HEK293 (cell line): ENCODE results near the gene REEP6.
A peak's percentile ranks its signal among the peaks of the same experiment; 100 is the strongest.

ENCODE experiments used
- GLIS1 ChIP-seq: fragments of 450-650 bp; formaldehyde crosslinking; IDR thresholded peaks from 2 replicates; pipeline ENCODE4 v1.5.1; 2016; ENCODE audit warnings: missing biosample characterization, missing genetic modification characterization
- HOXC10 ChIP-seq: sonication (generic); formaldehyde crosslinking; IDR thresholded peaks from 2 replicates; pipeline ENCODE4 v1.8.1; 2023; ENCODE audit warnings: mild to moderate bottlenecking, missing genetic modification reagents
- HOXD13 ChIP-seq: sonication (generic); formaldehyde crosslinking; IDR thresholded peaks from 2 replicates; pipeline ENCODE4 v1.8.0; 2022; ENCODE audit warnings: missing genetic modification reagents, borderline replicate concordance
- REPIN1 ChIP-seq: fragments of 450-650 bp; formaldehyde crosslinking; IDR thresholded peaks from 2 replicates; pipeline ENCODE4 v1.5.1; 2017; ENCODE audit warnings: missing biosample characterization, missing genetic modification characterization, low read depth
- SP7 ChIP-seq: fragments of 450-650 bp; formaldehyde crosslinking; IDR thresholded peaks from 2 replicates; pipeline ENCODE4 v1.5.1; 2016; ENCODE audit warnings: missing biosample characterization, missing genetic modification characterization
- ZFP3 ChIP-seq: fragments of 450-650 bp; formaldehyde crosslinking; IDR thresholded peaks from 2 replicates; pipeline ENCODE4 v1.5.1; 2016; ENCODE audit warnings: low read depth, missing biosample characterization, missing genetic modification characterization
- ZNF114 ChIP-seq: fragments of 450-650 bp; formaldehyde crosslinking; IDR thresholded peaks from 2 replicates; pipeline ENCODE4 v1.5.0; 2017; ENCODE audit warnings: missing biosample characterization, missing genetic modification characterization
- ZNF140 ChIP-seq: fragments of 450-650 bp; formaldehyde crosslinking; IDR thresholded peaks from 2 replicates; pipeline ENCODE4 v1.5.1; 2016; ENCODE audit warnings: missing biosample characterization, missing genetic modification characterization
- ZNF146 ChIP-seq: fragments of 450-650 bp; formaldehyde crosslinking; IDR thresholded peaks from 2 replicates; pipeline ENCODE4 v1.5.1; 2016; ENCODE audit warnings: missing biosample characterization, missing genetic modification characterization
- ZNF155 ChIP-seq: fragments of 450-650 bp; formaldehyde crosslinking; IDR thresholded peaks from 2 replicates; pipeline ENCODE4 v1.5.1; 2016; ENCODE audit warnings: missing biosample characterization, missing genetic modification characterization
- ZNF202 ChIP-seq: fragments of 450-650 bp; formaldehyde crosslinking; IDR thresholded peaks from 2 replicates; pipeline ENCODE4 v1.5.1; 2016; ENCODE audit warnings: missing biosample characterization, missing genetic modification characterization, borderline replicate concordance
- ZNF248 ChIP-seq: fragments of 450-650 bp; formaldehyde crosslinking; IDR thresholded peaks from 2 replicates; pipeline ENCODE4 v1.5.1; 2017; ENCODE audit warnings: missing biosample characterization, missing genetic modification characterization
- ZNF302 ChIP-seq: fragments of 450-650 bp; formaldehyde crosslinking; IDR thresholded peaks from 2 replicates; pipeline ENCODE4 v1.5.1; 2016; ENCODE audit warnings: missing biosample characterization, missing genetic modification characterization, low read depth
- ZNF404 ChIP-seq: fragments of 450-650 bp; formaldehyde crosslinking; IDR thresholded peaks from 2 replicates; pipeline ENCODE4 v1.5.1; 2017; ENCODE audit warnings: missing biosample characterization, missing genetic modification characterization
- ZNF433 ChIP-seq: fragments of 450-650 bp; formaldehyde crosslinking; IDR thresholded peaks from 2 replicates; pipeline ENCODE4 v1.5.1; 2016; ENCODE audit warnings: missing biosample characterization, missing genetic modification characterization, low read depth
- ZNF548 ChIP-seq: fragments of 450-650 bp; formaldehyde crosslinking; IDR thresholded peaks from 2 replicates; pipeline ENCODE4 v1.5.1; 2016; ENCODE audit warnings: missing biosample characterization, missing genetic modification characterization
- ZNF629 ChIP-seq: fragments of 450-650 bp; formaldehyde crosslinking; IDR thresholded peaks from 2 replicates; pipeline ENCODE4 v1.5.1; 2017; ENCODE audit warnings: missing biosample characterization, missing genetic modification characterization
- ZSCAN30 ChIP-seq: fragments of 450-650 bp; IDR thresholded peaks from 2 replicates; pipeline ENCODE4 v1.5.1; 2018; ENCODE audit warnings: missing biosample characterization, mild to moderate bottlenecking, missing genetic modification characterization, moderate library complexity
- TF ChIP-seq, protein P1 (sequence below): fragments of 450-650 bp; formaldehyde crosslinking; IDR thresholded peaks from 2 replicates; pipeline ENCODE4 v1.5.1; 2016; ENCODE audit warnings: missing biosample characterization, missing genetic modification characterization, low read depth
- TF ChIP-seq, protein P2 (sequence below): fragments of 450-650 bp; formaldehyde crosslinking; IDR thresholded peaks from 2 replicates; pipeline ENCODE4 v1.5.1; 2017; ENCODE audit warnings: missing biosample characterization, missing genetic modification characterization
- TF ChIP-seq, protein P3 (sequence below): fragments of 450-650 bp; formaldehyde crosslinking; IDR thresholded peaks from 2 replicates; pipeline ENCODE4 v1.5.1; 2016; ENCODE audit warnings: missing biosample characterization, missing genetic modification characterization
- TF ChIP-seq, protein P4 (sequence below): fragments of 450-650 bp; formaldehyde crosslinking; IDR thresholded peaks from 2 replicates; pipeline ENCODE4 v1.5.1; 2017; ENCODE audit warnings: missing biosample characterization, missing genetic modification characterization
- TF ChIP-seq, protein P5 (sequence below): fragments of 450-650 bp; formaldehyde crosslinking; IDR thresholded peaks from 2 replicates; pipeline ENCODE4 v1.5.0; 2017; ENCODE audit warnings: missing biosample characterization, missing genetic modification characterization, borderline replicate concordance
- TF ChIP-seq, protein P6 (sequence below): fragments of 450-650 bp; formaldehyde crosslinking; IDR thresholded peaks from 2 replicates; pipeline ENCODE4 v1.5.1; 2017; ENCODE audit warnings: missing biosample characterization, mild to moderate bottlenecking, missing genetic modification characterization, moderate library complexity
- TF ChIP-seq, protein P7 (sequence below): fragments of 450-650 bp; formaldehyde crosslinking; IDR thresholded peaks from 2 replicates; pipeline ENCODE4 v1.5.1; 2016; ENCODE audit warnings: missing biosample characterization, missing genetic modification characterization
- TF ChIP-seq, protein P8 (sequence below): fragments of 450-650 bp; formaldehyde crosslinking; IDR thresholded peaks from 2 replicates; pipeline ENCODE4 v1.5.1; 2016; ENCODE audit warnings: missing biosample characterization, missing genetic modification characterization

Gene REEP6

DNA sequence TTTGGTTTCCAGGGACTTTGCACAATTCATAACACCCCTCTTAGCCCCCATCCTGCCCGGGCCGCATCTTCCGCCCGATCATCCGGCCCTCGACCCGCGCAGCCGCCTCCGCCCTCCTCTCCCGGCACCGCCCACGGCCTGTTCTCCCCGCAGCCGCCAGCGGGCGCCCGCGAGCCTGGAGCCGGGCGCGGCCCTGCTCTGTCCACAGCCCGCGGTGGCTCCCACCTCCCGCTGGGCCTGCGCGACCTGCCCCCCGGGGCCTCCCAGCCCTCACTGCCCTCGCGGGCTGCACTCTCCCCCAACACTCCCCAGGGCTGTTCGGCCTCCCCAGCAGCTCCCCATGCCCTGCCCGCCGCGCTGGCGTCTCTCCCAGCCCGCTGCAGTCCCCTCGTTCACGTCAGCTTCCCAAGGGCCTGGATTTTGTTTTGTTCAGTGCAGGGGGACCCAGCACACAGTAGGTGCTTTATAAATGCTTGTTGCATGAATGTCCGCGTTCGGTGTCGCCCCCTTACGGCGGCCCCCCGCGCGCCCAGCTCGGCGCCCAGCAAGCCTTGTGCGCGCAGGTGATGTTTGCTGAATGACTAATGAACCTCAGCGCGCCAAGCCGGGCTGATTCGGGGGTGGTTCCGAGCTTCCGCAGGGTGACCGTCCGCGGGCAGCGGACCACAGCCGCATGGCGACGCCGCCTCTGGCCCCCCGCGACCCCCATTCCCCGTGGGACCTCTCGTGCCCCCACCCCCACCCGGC, 45.6 kb upstream of the REEP6 start (continued):
- no peak for TF ChIP-seq ZNF302 (tag by site-specific recombination)
- TF ChIP-seq ZSCAN30 (tag by site-specific recombination) = peak; percentile 86; the same call in 1 of the 2 replicates
- TF ChIP-seq, protein P1, sequence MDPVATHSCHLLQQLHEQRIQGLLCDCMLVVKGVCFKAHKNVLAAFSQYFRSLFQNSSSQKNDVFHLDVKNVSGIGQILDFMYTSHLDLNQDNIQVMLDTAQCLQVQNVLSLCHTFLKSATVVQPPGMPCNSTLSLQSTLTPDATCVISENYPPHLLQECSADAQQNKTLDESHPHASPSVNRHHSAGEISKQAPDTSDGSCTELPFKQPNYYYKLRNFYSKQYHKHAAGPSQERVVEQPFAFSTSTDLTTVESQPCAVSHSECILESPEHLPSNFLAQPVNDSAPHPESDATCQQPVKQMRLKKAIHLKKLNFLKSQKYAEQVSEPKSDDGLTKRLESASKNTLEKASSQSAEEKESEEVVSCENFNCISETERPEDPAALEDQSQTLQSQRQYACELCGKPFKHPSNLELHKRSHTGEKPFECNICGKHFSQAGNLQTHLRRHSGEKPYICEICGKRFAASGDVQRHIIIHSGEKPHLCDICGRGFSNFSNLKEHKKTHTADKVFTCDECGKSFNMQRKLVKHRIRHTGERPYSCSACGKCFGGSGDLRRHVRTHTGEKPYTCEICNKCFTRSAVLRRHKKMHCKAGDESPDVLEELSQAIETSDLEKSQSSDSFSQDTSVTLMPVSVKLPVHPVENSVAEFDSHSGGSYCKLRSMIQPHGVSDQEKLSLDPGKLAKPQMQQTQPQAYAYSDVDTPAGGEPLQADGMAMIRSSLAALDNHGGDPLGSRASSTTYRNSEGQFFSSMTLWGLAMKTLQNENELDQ (tag by site-specific recombination) = no peak
- TF ChIP-seq REPIN1 (tag by site-specific recombination) = no peak
- TF ChIP-seq, protein P2, sequence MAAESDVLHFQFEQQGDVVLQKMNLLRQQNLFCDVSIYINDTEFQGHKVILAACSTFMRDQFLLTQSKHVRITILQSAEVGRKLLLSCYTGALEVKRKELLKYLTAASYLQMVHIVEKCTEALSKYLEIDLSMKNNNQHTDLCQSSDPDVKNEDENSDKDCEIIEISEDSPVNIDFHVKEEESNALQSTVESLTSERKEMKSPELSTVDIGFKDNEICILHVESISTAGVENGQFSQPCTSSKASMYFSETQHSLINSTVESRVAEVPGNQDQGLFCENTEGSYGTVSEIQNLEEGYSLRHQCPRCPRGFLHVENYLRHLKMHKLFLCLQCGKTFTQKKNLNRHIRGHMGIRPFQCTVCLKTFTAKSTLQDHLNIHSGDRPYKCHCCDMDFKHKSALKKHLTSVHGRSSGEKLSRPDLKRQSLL = peak; percentile 44; the same call in 1 of the 2 replicates
- TF ChIP-seq ZFP3 (tag by site-specific recombination) = no peak
- TF ChIP-seq ZNF248 (tag by site-specific recombination) = no peak
- TF ChIP-seq ZNF629 (tag by site-specific recombination) = peak; percentile 70
- TF ChIP-seq ZNF433 (tag by site-specific recombination) = no peak
- no peak for TF ChIP-seq HOXC10 (CRISPR knock-in tag)
- TF ChIP-seq GLIS1 (tag by site-specific recombination) = peak; percentile 98
- TF ChIP-seq, protein P3, sequence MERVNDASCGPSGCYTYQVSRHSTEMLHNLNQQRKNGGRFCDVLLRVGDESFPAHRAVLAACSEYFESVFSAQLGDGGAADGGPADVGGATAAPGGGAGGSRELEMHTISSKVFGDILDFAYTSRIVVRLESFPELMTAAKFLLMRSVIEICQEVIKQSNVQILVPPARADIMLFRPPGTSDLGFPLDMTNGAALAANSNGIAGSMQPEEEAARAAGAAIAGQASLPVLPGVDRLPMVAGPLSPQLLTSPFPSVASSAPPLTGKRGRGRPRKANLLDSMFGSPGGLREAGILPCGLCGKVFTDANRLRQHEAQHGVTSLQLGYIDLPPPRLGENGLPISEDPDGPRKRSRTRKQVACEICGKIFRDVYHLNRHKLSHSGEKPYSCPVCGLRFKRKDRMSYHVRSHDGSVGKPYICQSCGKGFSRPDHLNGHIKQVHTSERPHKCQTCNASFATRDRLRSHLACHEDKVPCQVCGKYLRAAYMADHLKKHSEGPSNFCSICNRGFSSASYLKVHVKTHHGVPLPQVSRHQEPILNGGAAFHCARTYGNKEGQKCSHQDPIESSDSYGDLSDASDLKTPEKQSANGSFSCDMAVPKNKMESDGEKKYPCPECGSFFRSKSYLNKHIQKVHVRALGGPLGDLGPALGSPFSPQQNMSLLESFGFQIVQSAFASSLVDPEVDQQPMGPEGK (tag by site-specific recombination) = peak; percentile 97
- no peak for TF ChIP-seq ZNF404 (tag by site-specific recombination)
- TF ChIP-seq SP7 (tag by site-specific recombination) = peak; percentile 74
- TF ChIP-seq ZNF140 = no peak
- TF ChIP-seq, protein P4, sequence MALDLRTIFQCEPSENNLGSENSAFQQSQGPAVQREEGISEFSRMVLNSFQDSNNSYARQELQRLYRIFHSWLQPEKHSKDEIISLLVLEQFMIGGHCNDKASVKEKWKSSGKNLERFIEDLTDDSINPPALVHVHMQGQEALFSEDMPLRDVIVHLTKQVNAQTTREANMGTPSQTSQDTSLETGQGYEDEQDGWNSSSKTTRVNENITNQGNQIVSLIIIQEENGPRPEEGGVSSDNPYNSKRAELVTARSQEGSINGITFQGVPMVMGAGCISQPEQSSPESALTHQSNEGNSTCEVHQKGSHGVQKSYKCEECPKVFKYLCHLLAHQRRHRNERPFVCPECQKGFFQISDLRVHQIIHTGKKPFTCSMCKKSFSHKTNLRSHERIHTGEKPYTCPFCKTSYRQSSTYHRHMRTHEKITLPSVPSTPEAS (tag by site-specific recombination) = no peak
- no peak for TF ChIP-seq ZNF114 (tag by site-specific recombination)
- TF ChIP-seq ZNF146 = no peak
- TF ChIP-seq, protein P5, sequence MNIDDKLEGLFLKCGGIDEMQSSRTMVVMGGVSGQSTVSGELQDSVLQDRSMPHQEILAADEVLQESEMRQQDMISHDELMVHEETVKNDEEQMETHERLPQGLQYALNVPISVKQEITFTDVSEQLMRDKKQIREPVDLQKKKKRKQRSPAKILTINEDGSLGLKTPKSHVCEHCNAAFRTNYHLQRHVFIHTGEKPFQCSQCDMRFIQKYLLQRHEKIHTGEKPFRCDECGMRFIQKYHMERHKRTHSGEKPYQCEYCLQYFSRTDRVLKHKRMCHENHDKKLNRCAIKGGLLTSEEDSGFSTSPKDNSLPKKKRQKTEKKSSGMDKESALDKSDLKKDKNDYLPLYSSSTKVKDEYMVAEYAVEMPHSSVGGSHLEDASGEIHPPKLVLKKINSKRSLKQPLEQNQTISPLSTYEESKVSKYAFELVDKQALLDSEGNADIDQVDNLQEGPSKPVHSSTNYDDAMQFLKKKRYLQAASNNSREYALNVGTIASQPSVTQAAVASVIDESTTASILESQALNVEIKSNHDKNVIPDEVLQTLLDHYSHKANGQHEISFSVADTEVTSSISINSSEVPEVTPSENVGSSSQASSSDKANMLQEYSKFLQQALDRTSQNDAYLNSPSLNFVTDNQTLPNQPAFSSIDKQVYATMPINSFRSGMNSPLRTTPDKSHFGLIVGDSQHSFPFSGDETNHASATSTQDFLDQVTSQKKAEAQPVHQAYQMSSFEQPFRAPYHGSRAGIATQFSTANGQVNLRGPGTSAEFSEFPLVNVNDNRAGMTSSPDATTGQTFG (tag by site-specific recombination) = no peak
- TF ChIP-seq, protein P6, sequence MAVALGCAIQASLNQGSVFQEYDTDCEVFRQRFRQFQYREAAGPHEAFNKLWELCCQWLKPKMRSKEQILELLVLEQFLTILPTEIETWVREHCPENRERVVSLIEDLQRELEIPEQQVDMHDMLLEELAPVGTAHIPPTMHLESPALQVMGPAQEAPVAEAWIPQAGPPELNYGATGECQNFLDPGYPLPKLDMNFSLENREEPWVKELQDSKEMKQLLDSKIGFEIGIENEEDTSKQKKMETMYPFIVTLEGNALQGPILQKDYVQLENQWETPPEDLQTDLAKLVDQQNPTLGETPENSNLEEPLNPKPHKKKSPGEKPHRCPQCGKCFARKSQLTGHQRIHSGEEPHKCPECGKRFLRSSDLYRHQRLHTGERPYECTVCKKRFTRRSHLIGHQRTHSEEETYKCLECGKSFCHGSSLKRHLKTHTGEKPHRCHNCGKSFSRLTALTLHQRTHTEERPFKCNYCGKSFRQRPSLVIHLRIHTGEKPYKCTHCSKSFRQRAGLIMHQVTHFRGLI (tag by site-specific recombination) = peak; percentile 44; the same call in 1 of the 2 replicates
- no peak for TF ChIP-seq ZNF548 (tag by site-specific recombination)
- no peak for TF ChIP-seq ZNF155 (tag by site-specific recombination)
- no peak for TF ChIP-seq HOXD13
- TF ChIP-seq, protein P7, sequence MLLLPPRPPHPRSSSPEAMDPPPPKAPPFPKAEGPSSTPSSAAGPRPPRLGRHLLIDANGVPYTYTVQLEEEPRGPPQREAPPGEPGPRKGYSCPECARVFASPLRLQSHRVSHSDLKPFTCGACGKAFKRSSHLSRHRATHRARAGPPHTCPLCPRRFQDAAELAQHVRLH (tag by site-specific recombination) = peak; percentile 77
- no peak for TF ChIP-seq ZNF202
- TF ChIP-seq, protein P8, sequence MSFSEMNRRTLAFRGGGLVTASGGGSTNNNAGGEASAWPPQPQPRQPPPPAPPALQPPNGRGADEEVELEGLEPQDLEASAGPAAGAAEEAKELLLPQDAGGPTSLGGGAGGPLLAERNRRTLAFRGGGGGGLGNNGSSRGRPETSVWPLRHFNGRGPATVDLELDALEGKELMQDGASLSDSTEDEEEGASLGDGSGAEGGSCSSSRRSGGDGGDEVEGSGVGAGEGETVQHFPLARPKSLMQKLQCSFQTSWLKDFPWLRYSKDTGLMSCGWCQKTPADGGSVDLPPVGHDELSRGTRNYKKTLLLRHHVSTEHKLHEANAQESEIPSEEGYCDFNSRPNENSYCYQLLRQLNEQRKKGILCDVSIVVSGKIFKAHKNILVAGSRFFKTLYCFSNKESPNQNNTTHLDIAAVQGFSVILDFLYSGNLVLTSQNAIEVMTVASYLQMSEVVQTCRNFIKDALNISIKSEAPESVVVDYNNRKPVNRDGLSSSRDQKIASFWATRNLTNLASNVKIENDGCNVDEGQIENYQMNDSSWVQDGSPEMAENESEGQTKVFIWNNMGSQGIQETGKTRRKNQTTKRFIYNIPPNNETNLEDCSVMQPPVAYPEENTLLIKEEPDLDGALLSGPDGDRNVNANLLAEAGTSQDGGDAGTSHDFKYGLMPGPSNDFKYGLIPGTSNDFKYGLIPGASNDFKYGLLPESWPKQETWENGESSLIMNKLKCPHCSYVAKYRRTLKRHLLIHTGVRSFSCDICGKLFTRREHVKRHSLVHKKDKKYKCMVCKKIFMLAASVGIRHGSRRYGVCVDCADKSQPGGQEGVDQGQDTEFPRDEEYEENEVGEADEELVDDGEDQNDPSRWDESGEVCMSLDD (tag by site-specific recombination) = peak; percentile 90
